ENCODE measurements around the gene TSPAN19.
"Not testable (repeated sequence)": the region's sequence is repeated elsewhere in the genome, so short reads cannot be mapped to it uniquely, and the experiment has no call there.

The TSPAN19 gene

DNA sequence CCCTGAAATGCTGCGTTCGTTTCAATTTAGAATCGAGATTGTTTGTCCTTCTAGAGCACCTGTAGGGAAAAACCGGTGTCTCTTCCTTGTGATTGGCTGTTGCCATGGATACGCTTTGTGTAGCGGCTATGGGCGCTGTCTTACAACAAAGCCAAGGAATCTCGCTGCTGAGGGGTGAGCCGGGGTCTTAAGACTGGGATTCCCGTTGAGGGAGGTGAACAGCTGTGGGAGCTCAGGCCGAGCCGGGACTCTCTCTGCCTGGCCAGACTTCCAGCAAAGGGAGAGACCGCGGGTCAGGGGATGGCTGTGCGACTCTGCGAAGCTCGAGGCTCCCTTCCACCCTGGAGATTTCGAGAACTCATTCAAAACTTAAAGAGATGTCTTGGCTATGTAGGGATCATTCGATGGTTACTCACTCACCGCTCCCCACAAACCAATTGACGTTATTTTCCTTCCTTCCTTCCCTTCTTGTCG is at the start of gene TSPAN19, which contains the start of gene LRRIQ1:
Gene TSPAN19 (minus strand): TSS at position 44 of the 474 bp plus-strand sequence. CDS start 6,331 bp downstream, outside the sequence.
Gene LRRIQ1 (plus strand): TSS at position 118 of the 474 bp plus-strand sequence. CDS start 1,826 bp downstream, outside the sequence.
- no peak for DNase-seq

DNA sequence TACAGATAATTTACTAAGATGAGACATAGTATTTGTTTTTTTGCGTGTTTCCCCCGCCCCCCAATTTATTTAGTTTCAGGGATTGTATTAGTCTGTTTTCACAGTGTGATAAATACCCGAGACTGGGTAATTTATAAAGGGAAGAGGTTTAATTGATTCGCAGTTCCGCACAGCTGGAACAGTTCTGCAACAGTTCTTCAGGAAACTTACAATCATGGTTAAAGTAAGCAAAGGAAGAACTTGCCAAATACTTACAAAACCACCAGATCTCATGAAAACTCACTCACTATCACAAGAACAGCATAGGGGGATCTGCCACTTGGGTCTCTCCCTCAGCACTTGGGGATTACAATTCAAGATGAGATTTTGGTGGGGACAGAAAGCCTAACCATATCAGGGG is 49.0 kb upstream of the TSPAN19 start:
- no peak for DNase-seq

DNA sequence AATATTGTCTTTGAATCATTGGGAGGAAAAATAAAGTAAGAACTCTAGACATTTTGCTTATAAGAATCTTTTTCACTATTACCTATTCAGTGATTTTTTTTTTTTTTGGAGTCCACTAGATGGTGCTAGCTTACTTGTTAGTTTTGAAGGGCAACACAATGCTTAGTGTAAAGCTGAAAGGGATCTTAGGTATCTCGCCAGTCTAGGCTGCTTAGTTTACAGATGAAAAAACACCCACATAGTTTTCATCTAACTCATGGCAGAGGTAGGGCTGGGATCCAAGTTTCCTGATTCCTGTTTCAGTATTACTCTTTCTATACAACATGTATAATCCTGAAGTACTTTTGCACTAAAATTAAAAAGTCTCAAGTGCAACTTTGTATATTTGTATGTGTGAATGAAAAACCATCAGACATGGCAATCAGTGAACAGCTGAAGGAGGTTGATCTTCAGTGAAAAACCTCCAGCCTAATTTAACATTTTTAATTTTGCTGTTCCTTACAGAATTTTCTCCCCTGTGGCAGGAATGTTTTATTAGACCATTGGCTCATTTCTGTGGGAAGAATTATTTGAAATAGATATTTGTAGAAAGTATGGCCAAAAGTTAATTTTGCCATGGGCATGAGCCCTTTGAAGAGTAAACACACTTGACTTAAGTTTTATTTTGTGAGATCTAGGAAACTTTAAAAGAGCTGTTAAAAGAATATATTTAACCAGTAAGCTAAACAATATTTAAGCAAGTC is 40.8 kb upstream of the TSPAN19 start:
- DNase-seq = no peak

GRCh38 chr12:85072826-85073225 is 36.7 kb upstream of the TSPAN19 start:
- DNase-seq = no peak

DNA sequence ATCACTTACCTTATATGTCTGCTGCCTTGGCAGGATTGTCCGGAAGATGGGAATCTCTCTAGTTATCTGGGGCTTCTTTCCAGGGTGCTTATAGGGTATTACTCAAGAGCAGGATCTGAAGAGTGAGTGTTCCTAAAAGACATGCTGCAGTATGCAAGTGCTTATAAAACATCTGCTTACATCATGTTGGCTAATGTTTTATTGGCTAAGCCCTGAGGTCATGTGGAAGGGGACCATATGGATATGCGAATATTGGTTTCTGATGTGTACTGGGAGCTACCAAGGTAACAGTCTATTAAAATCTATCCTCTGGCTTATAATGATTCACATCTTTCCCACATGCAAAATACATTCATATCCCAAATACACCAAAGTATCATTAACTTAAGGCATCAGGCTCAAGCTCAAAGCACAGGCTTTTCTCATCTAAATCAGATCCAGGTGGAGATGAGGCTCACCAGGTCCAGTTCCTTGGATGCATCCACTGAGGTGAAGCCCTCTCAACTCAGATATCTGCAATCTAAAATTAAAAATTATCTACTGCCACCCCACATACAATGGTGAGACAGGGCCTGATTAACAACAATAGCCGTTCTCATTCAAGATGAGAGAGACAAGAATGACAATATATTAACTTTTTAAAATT is 29.9 kb upstream of the TSPAN19 start:
- DNase-seq = no peak

DNA sequence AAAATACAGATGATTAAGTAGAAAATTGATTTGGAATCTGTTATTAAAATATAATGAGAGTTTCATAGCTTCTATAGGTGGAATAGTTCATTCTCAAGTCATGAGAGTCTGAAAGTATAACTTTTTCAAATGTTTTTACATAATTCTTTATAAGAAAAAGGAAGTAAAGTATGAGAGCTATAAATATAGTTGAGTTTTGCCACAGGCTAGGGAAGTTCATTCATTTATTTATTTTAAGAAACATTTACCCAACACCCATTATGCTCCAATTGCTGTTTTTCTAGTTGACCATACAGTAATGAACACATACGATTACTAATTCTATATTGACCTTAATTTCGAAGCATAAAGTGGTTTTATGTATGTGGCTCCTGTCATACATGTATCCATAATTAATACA is 24.8 kb upstream of the TSPAN19 start:
- no peak for DNase-seq

DNA sequence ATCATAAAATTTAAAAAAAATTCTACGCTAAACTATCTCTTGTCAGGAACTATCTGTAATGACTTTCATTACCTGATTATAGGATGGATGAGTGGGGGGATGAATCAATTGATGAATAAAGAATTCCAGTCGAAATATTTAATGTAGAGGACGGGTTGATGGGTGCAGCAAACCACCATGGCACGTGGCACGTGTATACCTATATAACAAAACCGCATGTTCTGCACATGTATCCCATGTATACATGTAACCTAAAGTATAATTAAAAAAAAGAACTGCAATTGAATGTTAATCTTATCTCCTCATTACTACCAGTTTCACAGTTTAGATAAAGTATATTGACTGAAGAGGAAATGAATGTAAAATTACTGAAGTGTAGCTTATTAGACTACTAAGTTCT is 23.5 kb upstream of the TSPAN19 start:
- DNase-seq = no peak

DNA sequence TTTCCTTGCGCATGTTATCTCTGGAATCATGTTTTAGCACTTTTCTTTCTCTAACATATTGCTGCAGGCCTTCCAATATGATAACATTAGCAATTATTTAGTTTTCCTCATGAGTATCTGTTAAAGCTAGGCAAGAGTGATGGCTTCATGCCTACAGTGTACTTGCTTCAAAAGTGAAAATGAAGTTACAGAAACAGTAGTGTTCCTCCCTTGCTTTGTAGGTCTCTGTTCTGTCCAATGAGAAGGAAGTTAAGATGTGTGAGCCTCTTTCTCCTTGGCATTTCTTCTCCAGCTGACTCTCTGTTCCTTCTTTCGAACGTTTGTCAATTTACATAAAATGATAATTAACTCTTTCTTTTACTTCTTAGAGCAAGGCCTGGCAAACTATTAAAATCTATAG is 22.3 kb upstream of the TSPAN19 start:
- DNase-seq = no peak

GRCh38 chr12:85057370-85057963 is 21.4 kb upstream of the TSPAN19 start:
- peak; percentile 41 for DNase-seq

GRCh38 chr12:85043829-85044228 is 7.8 kb upstream of the TSPAN19 start:
- no peak for DNase-seq

GRCh38 chr12:85041395-85041794 is 5.3 kb upstream of the TSPAN19 start:
- DNase-seq = no peak

DNA sequence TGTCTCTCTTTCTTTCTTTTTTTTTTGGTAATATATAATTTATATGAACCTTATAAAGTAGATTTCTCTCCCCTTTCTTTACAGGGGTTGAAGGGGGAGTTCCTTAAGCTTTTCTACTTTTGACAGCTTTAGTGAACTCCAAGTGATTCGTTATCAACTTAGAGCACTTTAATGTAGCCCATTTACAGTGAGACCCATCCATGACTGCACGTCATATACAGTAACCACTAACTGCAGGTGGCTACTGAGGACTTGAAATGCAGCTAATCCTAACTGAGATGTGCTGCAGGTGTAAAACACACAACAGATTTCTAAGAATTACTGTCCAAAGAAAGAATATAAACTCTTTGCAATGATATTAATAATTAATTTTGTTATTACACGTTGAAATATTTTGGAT is 656 bp upstream of the TSPAN19 start:
- no peak for DNase-seq

DNA sequence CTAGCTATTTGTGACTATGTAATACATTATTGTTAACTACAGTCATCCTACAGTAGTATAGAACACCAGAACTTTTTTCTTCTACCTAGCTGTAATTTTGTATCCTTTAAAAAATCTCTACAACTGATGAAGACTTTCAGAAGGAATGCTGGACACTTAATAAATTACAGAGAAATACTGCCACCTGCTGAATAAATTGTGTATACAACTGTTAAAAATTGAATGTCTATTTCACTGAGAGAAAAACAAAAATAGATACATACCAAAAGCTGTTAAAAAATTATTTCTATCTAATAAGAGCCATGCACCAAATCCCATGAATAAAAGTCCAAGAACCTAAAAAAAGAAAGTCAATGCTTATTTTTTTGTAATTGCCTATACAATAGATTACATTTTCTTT is 6.6 kb downstream of the TSPAN19 start:
- no peak for DNase-seq

DNA sequence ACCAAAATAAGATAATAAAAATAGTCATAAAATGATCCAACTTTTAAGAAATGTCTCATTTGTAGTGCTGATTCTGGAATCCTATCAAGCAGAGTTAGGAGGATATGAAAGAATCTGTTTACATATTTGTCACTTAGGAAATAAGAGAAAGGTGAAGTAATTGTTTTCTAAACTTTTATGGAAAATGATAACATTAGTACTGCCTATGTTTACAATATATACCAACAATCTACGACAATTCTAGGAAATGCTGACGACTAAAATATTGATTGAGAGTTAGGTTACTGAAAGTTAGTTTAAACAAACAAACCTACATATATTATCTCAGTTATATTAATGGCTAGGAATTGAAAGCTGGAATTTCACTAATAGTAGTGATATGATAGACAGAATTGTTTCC is 18.0 kb downstream of the TSPAN19 start:
- DNase-seq = no peak

GRCh38 chr12:85017618-85018017 is 18.5 kb downstream of the TSPAN19 start:
- no peak for DNase-seq

GRCh38 chr12:85017133-85017532 is 18.9 kb downstream of the TSPAN19 start:
- no peak for DNase-seq

DNA sequence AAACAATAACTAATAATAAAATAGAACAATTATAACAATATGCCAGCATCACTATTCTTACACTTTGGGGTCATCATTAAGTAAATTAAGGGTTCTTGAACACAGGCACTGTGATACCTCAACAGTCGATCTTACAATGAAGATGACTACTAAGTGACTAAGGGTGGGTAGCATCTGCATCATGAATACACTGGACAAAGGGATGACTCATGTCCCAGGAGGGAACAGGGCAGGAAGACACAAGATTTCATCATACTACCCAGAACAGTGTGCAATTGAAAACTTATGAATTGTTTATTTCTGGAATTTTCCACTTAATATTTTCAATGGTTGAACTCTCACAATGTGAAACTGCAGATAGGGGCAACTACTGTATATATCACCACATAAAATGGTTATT is 19.7 kb downstream of the TSPAN19 start:
- DNase-seq = no peak

DNA sequence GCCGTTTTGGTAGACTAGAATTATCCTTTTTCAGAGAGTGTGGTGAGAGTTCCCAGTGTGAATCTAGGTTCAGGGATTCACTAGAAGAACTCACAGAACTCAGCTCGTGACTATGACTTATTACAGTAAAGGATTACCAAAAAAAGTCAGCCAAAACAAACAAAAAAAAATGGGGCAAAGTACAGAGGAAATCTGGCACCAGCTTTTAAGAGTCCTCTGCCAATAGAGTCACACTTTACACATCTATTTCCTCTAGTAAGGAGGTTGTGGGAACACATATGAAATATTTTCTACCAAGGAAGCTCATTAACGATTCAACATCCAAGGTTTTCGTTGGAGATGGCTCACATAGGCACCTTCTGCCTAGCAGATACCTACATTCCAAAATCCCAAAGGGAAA is 28.2 kb downstream of the TSPAN19 start:
- DNase-seq = no peak

- DNase-seq = no peak
Observed at GRCh38 chr12:85006206-85006605, 29.9 kb downstream of the TSPAN19 start.

DNA sequence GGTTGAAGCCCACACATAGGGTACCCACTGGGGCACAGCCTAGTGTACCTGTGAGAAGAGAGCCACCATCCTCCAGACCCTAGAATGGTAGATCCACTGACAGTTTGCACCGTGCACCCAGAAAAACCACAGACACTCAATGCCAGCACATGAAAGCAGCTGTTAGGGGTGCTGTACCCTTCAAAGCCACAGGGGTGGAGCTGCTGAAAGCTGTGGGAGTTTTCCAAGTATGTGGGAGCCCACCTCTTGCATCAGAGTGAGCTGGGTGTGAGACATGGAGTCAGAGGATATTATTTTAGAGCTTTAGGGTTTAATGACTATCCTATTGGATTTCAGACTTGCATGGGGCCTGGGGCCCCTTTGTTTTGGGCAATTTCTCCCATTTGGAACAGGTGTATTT is 30.5 kb downstream of the TSPAN19 start:
- no peak for DNase-seq

DNA sequence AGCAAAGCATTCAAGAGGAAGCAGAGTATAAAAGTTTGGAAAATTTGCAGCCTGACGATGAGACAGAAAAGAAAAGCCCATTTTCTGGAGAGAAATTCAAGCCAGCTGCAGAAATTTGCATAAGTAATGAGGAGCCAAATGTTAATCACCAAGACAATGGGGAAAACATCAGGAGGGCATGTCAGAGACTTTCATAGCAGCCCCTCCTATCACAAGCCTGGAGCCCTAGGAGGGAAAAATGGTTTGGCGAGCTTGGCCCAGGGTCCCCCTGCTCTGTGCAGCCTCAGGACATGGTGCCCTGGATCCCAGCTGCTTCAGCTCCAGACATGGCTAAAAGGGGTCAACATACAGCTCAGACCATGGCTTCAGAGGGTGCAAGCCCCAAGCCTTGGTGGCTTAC is 31.0 kb downstream of the TSPAN19 start:
- not testable (repeated sequence) for DNase-seq

- DNase-seq = no peak
Observed at GRCh38 chr12:85004204-85004603, 31.9 kb downstream of the TSPAN19 start.

GRCh38 chr12:85002778-85003296 is 33.2 kb downstream of the TSPAN19 start:
- DNase-seq = no peak

GRCh38 chr12:85000729-85001128 is 35.3 kb downstream of the TSPAN19 start:
- no peak for DNase-seq
